GM11168 (cell line): ENCODE data around the gene TBC1D10B.

ENCODE experiments used
- in situ Hi-C: fragments of 300-500 bp; cut with MboI; formaldehyde crosslinking; loops from one replicate; pipeline ENCODE4 v1.12.0; 2022; ENCODE audit warnings: low sequenced_read_pairs; ENCODE audit not compliant: unreplicated experiment

Gene TBC1D10B, protein sequence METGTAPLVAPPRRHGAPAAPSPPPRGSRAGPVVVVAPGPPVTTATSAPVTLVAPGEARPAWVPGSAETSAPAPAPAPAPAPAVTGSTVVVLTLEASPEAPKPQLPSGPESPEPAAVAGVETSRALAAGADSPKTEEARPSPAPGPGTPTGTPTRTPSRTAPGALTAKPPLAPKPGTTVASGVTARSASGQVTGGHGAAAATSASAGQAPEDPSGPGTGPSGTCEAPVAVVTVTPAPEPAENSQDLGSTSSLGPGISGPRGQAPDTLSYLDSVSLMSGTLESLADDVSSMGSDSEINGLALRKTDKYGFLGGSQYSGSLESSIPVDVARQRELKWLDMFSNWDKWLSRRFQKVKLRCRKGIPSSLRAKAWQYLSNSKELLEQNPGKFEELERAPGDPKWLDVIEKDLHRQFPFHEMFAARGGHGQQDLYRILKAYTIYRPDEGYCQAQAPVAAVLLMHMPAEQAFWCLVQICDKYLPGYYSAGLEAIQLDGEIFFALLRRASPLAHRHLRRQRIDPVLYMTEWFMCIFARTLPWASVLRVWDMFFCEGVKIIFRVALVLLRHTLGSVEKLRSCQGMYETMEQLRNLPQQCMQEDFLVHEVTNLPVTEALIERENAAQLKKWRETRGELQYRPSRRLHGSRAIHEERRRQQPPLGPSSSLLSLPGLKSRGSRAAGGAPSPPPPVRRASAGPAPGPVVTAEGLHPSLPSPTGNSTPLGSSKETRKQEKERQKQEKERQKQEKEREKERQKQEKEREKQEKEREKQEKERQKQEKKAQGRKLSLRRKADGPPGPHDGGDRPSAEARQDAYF

GRCh38 chr16:30370456-30371247, at the start of gene TBC1D10B:
TSS of gene TBC1D10B (minus strand) at chr16:30370494. CDS start at chr16:30370183, 311 bp downstream.
- in situ Hi-C loops, result loop anchor here (25.0 kb wide), 1 partner anchor 158 kb away; no protein-coding TSS in a partner anchor

GRCh38 chr16:30418350-30419181, 48.3 kb upstream of the TBC1D10B start:
- in situ Hi-C loops, result loop anchor here (25.0 kb wide), 1 partner anchor 956 kb away; the partner anchor contains the start of genes BOLA2, SLX1B and SULT1A4

- in situ Hi-C loops, result loop anchor here (25.0 kb wide), 1 partner anchor 955 kb away; the partner anchor contains the start of genes BOLA2, SLX1B and SULT1A4
Observed at GRCh38 chr16:30417529-30418349, 47.4 kb upstream of the TBC1D10B start.

GRCh38 chr16:30416624-30417528, 46.6 kb upstream of the TBC1D10B start:
- in situ Hi-C loops, result loop anchor here (25.0 kb wide), 1 partner anchor 955 kb away; the partner anchor contains the start of genes BOLA2, SLX1B and SULT1A4

DNA sequence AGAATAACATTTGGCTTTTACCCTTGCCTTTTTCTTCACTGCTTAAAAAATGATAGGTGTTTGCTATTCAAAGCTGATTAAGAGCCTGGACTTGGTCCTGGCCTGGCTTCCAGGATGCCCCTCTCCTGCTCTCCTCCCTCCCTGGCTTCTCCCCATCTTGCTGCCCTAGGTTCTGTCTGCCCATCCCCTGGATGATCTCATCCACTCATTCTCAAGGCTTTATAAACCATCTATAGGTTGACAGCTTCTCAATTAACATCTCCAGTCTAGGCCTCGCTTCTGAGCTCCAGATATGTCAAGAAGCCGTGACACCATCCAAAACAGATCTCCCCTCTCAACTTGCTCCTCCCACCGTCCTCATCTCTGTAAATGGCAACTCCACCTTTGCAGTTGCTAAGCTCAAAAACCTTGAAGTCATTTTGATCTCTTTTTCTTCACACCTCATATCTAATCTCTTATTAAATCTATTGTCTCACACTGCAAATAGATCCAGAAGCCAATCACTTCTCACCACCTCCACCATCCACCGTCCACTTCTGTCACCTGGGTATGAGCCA, 45.8 kb upstream of the TBC1D10B start:
- in situ Hi-C loops, result loop anchor here (25.0 kb wide), 1 partner anchor 954 kb away; the partner anchor contains the start of genes BOLA2, SLX1B and SULT1A4

DNA sequence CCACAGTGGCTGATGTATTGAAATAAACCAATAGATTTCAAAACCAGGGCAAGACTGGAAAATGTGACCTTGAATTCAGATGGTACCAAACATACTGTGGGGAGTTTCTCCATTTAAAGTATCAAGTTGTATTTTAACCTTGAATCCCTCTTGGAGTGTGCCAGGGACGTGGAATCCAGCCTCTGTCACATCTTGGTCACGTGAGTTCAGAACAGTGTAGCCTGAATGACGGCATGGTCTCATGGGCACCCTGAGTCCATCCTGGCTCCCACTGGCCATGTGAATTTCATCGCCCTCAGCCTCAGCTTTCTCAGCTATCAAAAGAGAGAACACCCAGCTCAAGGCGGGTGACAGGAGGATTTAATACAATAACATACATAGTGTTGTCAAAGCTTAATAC, 43.9 kb upstream of the TBC1D10B start:
- in situ Hi-C loops, result loop anchor here (25.0 kb wide), 1 partner anchor 952 kb away; the partner anchor contains the start of genes BOLA2, SLX1B and SULT1A4

GRCh38 chr16:30413112-30413806, 43.0 kb upstream of the TBC1D10B start:
- in situ Hi-C loops, result loop anchor here (25.0 kb wide), 1 partner anchor 951 kb away; the partner anchor contains the start of genes BOLA2, SLX1B and SULT1A4

GRCh38 chr16:30409125-30410060, 39.1 kb upstream of the TBC1D10B start:
- in situ Hi-C loops, result loop anchor here (25.0 kb wide), 1 partner anchor 947 kb away; the partner anchor contains the start of genes BOLA2, SLX1B and SULT1A4

DNA sequence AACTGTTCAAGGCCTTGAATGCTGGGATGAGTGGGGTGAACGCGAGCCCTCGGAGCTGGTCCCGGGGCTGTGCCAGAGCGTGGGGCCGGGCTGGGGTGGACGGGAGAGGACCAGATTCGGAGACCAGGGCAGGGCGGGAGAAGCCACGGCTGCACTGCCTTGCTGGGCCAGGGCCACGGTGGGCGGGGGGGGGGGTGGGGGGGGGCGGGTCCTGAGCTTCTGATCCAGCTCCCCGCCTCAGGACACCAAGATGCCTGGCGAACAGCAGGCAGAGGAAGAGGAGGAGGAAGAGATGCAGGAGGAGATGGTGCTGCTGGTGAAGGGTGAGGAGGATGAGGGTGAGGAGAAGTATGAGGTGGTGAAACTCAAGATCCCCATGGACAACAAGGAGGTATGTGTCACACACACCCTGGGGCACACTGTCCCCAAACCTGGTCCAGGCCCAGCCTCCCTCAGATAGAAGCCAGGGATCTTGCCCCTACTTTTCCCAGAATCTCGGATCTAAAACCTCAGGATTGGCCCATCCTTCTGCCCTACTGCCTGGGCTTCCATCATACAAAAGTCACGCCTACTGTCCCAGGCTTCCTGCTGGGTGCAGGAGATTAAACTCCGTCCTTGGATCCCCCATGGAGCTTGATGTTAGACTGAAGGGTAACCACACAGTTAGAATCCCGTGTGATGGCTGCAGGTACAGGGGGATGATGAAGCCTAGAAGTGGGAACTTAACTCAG, 37.7 kb upstream of the TBC1D10B start:
- in situ Hi-C loops, result loop anchor here (25.0 kb wide), 1 partner anchor 946 kb away; the partner anchor contains the start of genes BOLA2, SLX1B and SULT1A4

- in situ Hi-C loops, result loop anchor here (25.0 kb wide), 1 partner anchor 945 kb away; the partner anchor contains the start of genes BOLA2, SLX1B and SULT1A4
Observed at GRCh38 chr16:30407102-30407803, 37.0 kb upstream of the TBC1D10B start, which contains the start of gene ZNF771. TSS of gene ZNF771 (plus strand) at chr16:30407606. CDS start at chr16:30408054, 448 bp downstream.

GRCh38 chr16:30406795-30407101, 36.5 kb upstream of the TBC1D10B start:
- in situ Hi-C loops, result loop anchor here (25.0 kb wide), 1 partner anchor 944 kb away; the partner anchor contains the start of genes BOLA2, SLX1B and SULT1A4

- in situ Hi-C loops, result loop anchor here (25.0 kb wide), 1 partner anchor 940 kb away; the partner anchor contains the start of genes BOLA2, SLX1B and SULT1A4
Observed at GRCh38 chr16:30401768-30402425, 31.6 kb upstream of the TBC1D10B start.
